Measurements from ENCODE around the gene SPRY4. TPM values are rescaled to one million over a fixed set of nuclear protein-coding genes. Genes with fewer than 3 reads are reported as not detected.
A peak's percentile ranks its signal among the peaks of the same experiment; 100 is the strongest.
"Not testable (repeated sequence)": the region's sequence is repeated elsewhere in the genome, so short reads cannot be mapped to it uniquely, and the experiment has no call there.

SPRY4 gene
- total RNA-seq, 2 donors from 2014 or later: 70.2 to 164 TPM

DNA sequence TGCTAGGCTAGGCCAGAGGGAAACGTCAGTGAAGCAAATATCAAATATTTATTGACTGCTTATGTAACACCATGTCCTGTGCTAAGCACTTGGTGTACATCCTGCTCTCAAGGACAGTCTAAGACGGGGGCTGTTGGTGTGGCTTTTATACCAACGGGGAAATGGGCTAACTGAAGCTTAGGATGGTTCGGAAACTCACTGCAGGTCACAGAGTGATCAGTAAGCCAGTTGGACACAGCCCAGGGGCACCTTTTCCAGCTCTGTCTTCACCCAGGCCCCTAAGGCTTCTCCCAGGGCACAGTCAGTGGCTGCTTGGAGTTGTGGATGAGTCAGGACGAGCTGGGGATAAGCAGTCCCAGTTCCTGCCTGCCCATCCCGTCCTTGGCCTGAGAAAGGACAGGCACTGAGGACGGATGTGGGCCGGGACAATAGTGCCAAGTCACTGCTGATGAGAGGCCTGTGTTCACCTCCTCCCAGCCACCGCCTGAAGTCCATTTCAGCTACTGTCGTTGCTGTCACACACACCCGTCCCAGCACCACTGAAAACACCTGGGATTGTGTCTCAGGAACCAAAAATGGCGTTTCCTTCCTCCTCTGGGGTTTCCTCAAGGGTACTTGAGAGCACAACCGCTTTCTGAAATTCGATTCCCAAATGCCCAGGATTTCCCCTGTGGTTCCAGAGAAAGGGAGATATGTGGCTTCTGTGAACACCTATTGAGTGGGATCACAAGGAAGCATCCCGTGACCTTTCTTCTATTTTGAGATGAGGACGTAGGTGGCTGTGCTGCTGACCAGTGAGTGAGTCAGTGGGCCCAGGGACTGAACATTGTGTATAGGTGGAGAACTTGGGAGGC is 17.5 kb upstream of the SPRY4 start:
- H3K27ac ChIP-seq (ENCODE audit: low read depth, low read length): no peak overlapping the region
- TF ChIP-seq, protein P1, sequence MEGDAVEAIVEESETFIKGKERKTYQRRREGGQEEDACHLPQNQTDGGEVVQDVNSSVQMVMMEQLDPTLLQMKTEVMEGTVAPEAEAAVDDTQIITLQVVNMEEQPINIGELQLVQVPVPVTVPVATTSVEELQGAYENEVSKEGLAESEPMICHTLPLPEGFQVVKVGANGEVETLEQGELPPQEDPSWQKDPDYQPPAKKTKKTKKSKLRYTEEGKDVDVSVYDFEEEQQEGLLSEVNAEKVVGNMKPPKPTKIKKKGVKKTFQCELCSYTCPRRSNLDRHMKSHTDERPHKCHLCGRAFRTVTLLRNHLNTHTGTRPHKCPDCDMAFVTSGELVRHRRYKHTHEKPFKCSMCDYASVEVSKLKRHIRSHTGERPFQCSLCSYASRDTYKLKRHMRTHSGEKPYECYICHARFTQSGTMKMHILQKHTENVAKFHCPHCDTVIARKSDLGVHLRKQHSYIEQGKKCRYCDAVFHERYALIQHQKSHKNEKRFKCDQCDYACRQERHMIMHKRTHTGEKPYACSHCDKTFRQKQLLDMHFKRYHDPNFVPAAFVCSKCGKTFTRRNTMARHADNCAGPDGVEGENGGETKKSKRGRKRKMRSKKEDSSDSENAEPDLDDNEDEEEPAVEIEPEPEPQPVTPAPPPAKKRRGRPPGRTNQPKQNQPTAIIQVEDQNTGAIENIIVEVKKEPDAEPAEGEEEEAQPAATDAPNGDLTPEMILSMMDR (conservative IDR thresholded peaks at IDR 0.05): no peak
- no peak overlapping the region for H3K9ac ChIP-seq (ENCODE audit: extremely low read depth, low read length, poor library complexity, severe bottlenecking)

DNA sequence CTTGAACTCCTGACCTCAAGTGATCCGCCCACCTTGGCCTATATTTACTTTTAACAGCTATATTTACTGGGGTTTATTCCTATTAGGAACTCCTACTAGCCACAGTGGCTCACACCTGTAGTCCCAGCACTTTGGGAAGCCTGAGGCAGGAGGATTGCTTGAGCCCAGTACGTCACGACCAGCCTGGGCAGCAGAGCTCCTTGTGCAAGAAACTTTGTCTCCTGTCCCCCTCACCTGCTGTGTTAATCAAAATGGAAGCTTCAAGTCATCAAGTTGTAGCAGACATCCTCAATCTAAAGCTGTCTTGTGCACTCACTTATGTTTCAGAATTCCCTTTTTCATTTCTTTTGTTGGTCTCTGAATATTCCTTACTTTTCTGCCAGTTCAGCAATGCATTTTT is 15.0 kb upstream of the SPRY4 start:
- H3K27ac Mint-ChIP-seq: no peak overlapping the region
- no peak for DNase-seq
- no peak overlapping the region for H3K4me3 Mint-ChIP-seq
- Histone ChIP-seq H3K4me3 (ENCODE audit: low read length) (no peak overlapping the region), H3K27me3 (ENCODE audit: control insufficient read depth, insufficient read depth, low read length, poor library complexity, severe bottlenecking) (no peaks in the 10 kb centered on the region), H3K9ac (ENCODE audit: extremely low read depth, low read length, poor library complexity, severe bottlenecking) (no peak overlapping the region), H3K36me3 (ENCODE audit: control insufficient read depth, insufficient read depth, low read length) (peaks cover 12% of the 10 kb centered on the region), H3K4me1 (ENCODE audit: control insufficient read depth, insufficient read depth, low read length) (no peaks in the 10 kb centered on the region), H3K27ac (ENCODE audit: low read depth, low read length) (no peak overlapping the region), H3K9me3 (ENCODE audit: control insufficient read depth, low read length) (peaks cover 21% of the 10 kb centered on the region)
- peaks cover 26% of the 10 kb centered on the region for H3K9me3 Mint-ChIP-seq
- no peaks in the 10 kb centered on the region for H3K27me3 Mint-ChIP-seq (ENCODE audit: insufficient read depth)
- peaks cover 35% of the 10 kb centered on the region for H3K36me3 Mint-ChIP-seq (ENCODE audit: low read depth)
- TF ChIP-seq, protein P1 (conservative IDR thresholded peaks at IDR 0.05): no peak
- H3K4me1 Mint-ChIP-seq: no peaks in the 10 kb centered on the region
- WGBS, 2 experiments (ENCODE audit: insufficient coverage in 1 of 2, insufficient read length in 1 of 2): 98 to 100% methylated on average over 2 to 3 of the region's 3 CpGs

More for the DNA sequence above, 17.5 kb upstream of the SPRY4 start:
- no peak overlapping the region for H3K4me3 ChIP-seq (ENCODE audit: low read length)
- H3K9me3 ChIP-seq (ENCODE audit: control insufficient read depth, low read length): peaks cover 47% of the 10 kb centered on the region
- Mint-ChIP-seq H3K27me3 (ENCODE audit: insufficient read depth) (no peaks in the 10 kb centered on the region), H3K4me1 (no peaks in the 10 kb centered on the region), H3K27ac (no peak overlapping the region), H3K9me3 (peaks cover 51% of the 10 kb centered on the region), H3K36me3 (ENCODE audit: low read depth) (peaks cover 59% of the 10 kb centered on the region), H3K4me3 (no peak overlapping the region)
- DNase-seq: peak; percentile 54
- peaks cover 34% of the 10 kb centered on the region for H3K36me3 ChIP-seq (ENCODE audit: control insufficient read depth, insufficient read depth, low read length)
- 91% methylated on average over 13 to 16 of the region's 16 CpGs for WGBS, 2 experiments (ENCODE audit: insufficient coverage in 1 of 2, insufficient read length in 1 of 2)
- H3K4me1 ChIP-seq (ENCODE audit: control insufficient read depth, insufficient read depth, low read length): no peaks in the 10 kb centered on the region
- H3K27me3 ChIP-seq (ENCODE audit: control insufficient read depth, insufficient read depth, low read length, poor library complexity, severe bottlenecking): no peaks in the 10 kb centered on the region

DNA sequence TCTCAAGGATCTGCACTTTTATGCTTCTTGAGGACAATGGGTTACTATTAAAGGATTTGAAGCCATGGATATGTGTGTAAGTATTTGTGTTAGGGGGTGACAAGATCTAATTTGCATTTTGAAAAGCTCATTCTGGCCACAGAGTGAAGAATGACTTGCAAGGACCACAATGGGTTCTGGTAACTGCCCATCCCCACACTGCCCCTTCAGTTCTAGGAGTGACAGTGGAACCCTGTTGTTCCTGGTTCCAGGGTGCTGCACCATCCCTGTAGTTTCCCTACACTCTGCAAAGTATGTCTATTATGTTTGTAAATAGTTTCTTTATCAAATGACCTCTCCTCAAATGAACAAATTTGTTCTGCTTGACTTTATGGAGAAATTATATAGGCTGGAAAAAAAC is 9.7 kb upstream of the SPRY4 start:
- peaks cover 4% of the 10 kb centered on the region for H3K36me3 ChIP-seq (ENCODE audit: control insufficient read depth, insufficient read depth, low read length)
- Mint-ChIP-seq H3K9me3 (peaks cover 3% of the 10 kb centered on the region), H3K4me1 (peaks cover 13% of the 10 kb centered on the region), H3K36me3 (ENCODE audit: low read depth) (peaks cover 6% of the 10 kb centered on the region), H3K4me3 (no peak overlapping the region), H3K27ac (no peak overlapping the region), H3K27me3 (ENCODE audit: insufficient read depth) (no peaks in the 10 kb centered on the region)
- H3K9ac ChIP-seq (ENCODE audit: extremely low read depth, low read length, poor library complexity, severe bottlenecking): no peak overlapping the region
- no peak for DNase-seq
- no peak overlapping the region for H3K27ac ChIP-seq (ENCODE audit: low read depth, low read length)
- no peaks in the 10 kb centered on the region for H3K9me3 ChIP-seq (ENCODE audit: control insufficient read depth, low read length)
- H3K4me1 ChIP-seq (ENCODE audit: control insufficient read depth, insufficient read depth, low read length): no peaks in the 10 kb centered on the region
- TF ChIP-seq, protein P1 (conservative IDR thresholded peaks at IDR 0.05): no peak
- no peaks in the 10 kb centered on the region for H3K27me3 ChIP-seq (ENCODE audit: control insufficient read depth, insufficient read depth, low read length, poor library complexity, severe bottlenecking)
- H3K4me3 ChIP-seq (ENCODE audit: low read length): no peak overlapping the region

DNA sequence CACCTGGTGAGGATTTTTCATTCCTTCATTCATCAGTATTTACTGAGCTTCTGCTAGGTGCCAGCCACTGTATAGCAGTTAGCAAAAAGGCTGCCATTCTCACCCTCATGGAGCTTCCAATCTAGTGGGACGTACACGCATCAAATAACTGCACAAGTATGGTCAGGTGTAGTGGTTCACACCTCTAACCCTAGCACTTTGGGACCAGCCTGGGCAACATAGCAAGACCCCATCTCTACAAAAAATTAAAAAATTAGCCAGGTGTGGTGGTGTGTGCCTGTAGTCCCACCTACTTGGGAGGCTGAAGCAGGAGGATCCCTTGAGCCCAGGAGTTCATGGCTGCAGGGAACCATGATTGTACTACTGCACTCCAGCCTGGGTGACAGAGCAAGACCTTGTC is 8.9 kb upstream of the SPRY4 start:
- not testable (repeated sequence) for H3K27me3 ChIP-seq (ENCODE audit: control insufficient read depth, insufficient read depth, low read length, poor library complexity, severe bottlenecking); H3K4me1 ChIP-seq (ENCODE audit: control insufficient read depth, insufficient read depth, low read length); H3K9me3 ChIP-seq (ENCODE audit: control insufficient read depth, low read length); H3K36me3 Mint-ChIP-seq (ENCODE audit: low read depth); H3K9ac ChIP-seq (ENCODE audit: extremely low read depth, low read length, poor library complexity, severe bottlenecking); H3K27ac ChIP-seq (ENCODE audit: low read depth, low read length); H3K27me3 Mint-ChIP-seq (ENCODE audit: insufficient read depth); H3K4me3 Mint-ChIP-seq; H3K36me3 ChIP-seq (ENCODE audit: control insufficient read depth, insufficient read depth, low read length); H3K4me3 ChIP-seq (ENCODE audit: low read length); H3K9me3 Mint-ChIP-seq; DNase-seq; H3K27ac Mint-ChIP-seq
- peaks cover 13% of the 10 kb centered on the region for H3K4me1 Mint-ChIP-seq
- 87 to 93% methylated on average over 2 of the region's 2 CpGs for WGBS, 2 experiments (ENCODE audit: insufficient coverage in 1 of 2, insufficient read length in 1 of 2)
